B cell (primary cell): ENCODE results near the gene PDLIM5. TPM values are rescaled to one million over a fixed set of nuclear protein-coding genes. Genes with fewer than 3 reads are reported as not detected.

Experiments
- ATAC-seq: fragments of 200-7000 bp; cut with Tn5 transposase; one replicate; pipeline ENCODE4 v1.10.0; 2021; ENCODE audit warnings: low read depth, mild to moderate bottlenecking, moderate number of reproducible peaks, moderate library complexity
- CTCF ChIA-PET: fragments of 350-600 bp; sonication (Branson Sonifier 250); formaldehyde crosslinking; loops from one replicate; lab custom pipeline; 2021; ENCODE audit warnings: antibody characterized with exemption, inconsistent platforms; lab: Charles Lee
- POLR2A ChIA-PET: fragments of 350-600 bp; sonication (Branson Sonifier 250); formaldehyde crosslinking; loops from one replicate; lab custom pipeline; 2021; ENCODE audit warnings: antibody characterized with exemption; lab: Charles Lee
- DNase-seq: peaks from one replicate; pipeline ENCODE4 v3.0.0; 2013
- H2AFZ ChIP-seq: 2 replicates; pipeline ENCODE4 v1.6.1; 2012; ENCODE audit warnings: mild to moderate bottlenecking, low read depth, low read length; ENCODE audit not compliant: insufficient read depth, poor library complexity, severe bottlenecking
- H3K27ac ChIP-seq, 2 donors: 1 replicate in 1 of 2; 2 replicates in 1 of 2; pipeline ENCODE4 v1.5.1; 2012 to 2013; ENCODE audit warnings: low read length in 2 of 2, mild to moderate bottlenecking in 2 of 2, moderate library complexity in 1 of 2
- H3K27me3 ChIP-seq, 4 experiments: fragments of 200-600 bp in 1 of 4; sonication (generic) in 1 of 4; replicated peaks in 1 of 4; 1 replicate in 2 of 4; 2 replicates in 2 of 4; pipeline versions ENCODE4 v1.6.1 to v1.7.0; 2013 to 2016; ENCODE audit warnings: low read length in 3 of 4, mild to moderate bottlenecking in 2 of 4, mixed read lengths in 1 of 4, moderate library complexity in 1 of 4; ENCODE audit not compliant: insufficient read depth in 4 of 4, control insufficient read depth in 3 of 4; ENCODE audit errors: control extremely low read depth in 1 of 4
- H3K36me3 ChIP-seq, 2 experiments: replicated peaks in 1 of 2; 1 replicate in 1 of 2; 2 replicates in 1 of 2; pipeline versions ENCODE4 v1.6.1 to v1.7.1; 2013; ENCODE audit warnings: low read length in 1 of 2; ENCODE audit not compliant: insufficient read depth in 2 of 2, control insufficient read depth in 1 of 2; ENCODE audit errors: control extremely low read depth in 1 of 2, extremely low read depth in 1 of 2
- H3K4me1 ChIP-seq, 2 donors: fragments of 200-600 bp in 1 of 2; sonication (generic) in 1 of 2; 1 replicate in 1 of 2; 2 replicates in 1 of 2; pipeline versions ENCODE4 v1.5.1 to v1.6.1; 2013 to 2017; ENCODE audit warnings: low read length in 2 of 2; ENCODE audit not compliant: control insufficient read depth in 2 of 2, insufficient read depth in 2 of 2
- H3K4me2 ChIP-seq: replicated peaks from 2 replicates; pipeline ENCODE3; 2012; ENCODE audit warnings: mild to moderate bottlenecking, low read depth, low read length; ENCODE audit not compliant: poor library complexity, severe bottlenecking
- H3K4me3 ChIP-seq, 5 experiments: fragments of 200-600 bp in 1 of 5; sonication (generic) in 1 of 5; 1 replicate in 3 of 5; 2 replicates in 2 of 5; pipeline versions ENCODE4 v1.5.1 to v1.7.0; 2011 to 2016; ENCODE audit warnings: low read length in 4 of 5, mild to moderate bottlenecking in 4 of 5, low read depth in 2 of 5, control low read depth in 1 of 5, moderate library complexity in 1 of 5; ENCODE audit not compliant: insufficient read depth in 1 of 5; ENCODE audit errors: control extremely low read depth in 1 of 5, extremely low read depth in 1 of 5
- H3K79me2 ChIP-seq: fragments of 200-600 bp; sonication (generic); one replicate; pipeline ENCODE4 v1.6.0; 2016; ENCODE audit warnings: low read length; ENCODE audit not compliant: control insufficient read depth, insufficient read depth
- H3K9ac ChIP-seq: fragments of 200-600 bp; sonication (generic); 2 replicates; pipeline ENCODE4 v1.6.1; 2017; ENCODE audit warnings: mild to moderate bottlenecking, low read length, moderate library complexity
- H3K9me3 ChIP-seq, 3 donors: one replicate each; pipeline versions ENCODE4 v1.6.1 to v1.7.1; 2013; ENCODE audit warnings: low read length in 2 of 3; ENCODE audit not compliant: control insufficient read depth in 2 of 3, insufficient read depth in 1 of 3; ENCODE audit errors: control extremely low read depth in 1 of 3
- H4K20me1 ChIP-seq: 2 replicates; pipeline ENCODE4 v1.6.0; 2012; ENCODE audit warnings: mild to moderate bottlenecking, low read length; ENCODE audit not compliant: insufficient read depth, control insufficient read depth, poor library complexity, severe bottlenecking
- H3K27ac Mint-ChIP-seq: one replicate; pipeline ENCODE4 v1.8.0; 2021; ENCODE audit warnings: mixed read lengths
- H3K27me3 Mint-ChIP-seq: one replicate; pipeline ENCODE4 v1.8.0; 2021; ENCODE audit warnings: mixed read lengths
- H3K4me1 Mint-ChIP-seq: one replicate; pipeline ENCODE4 v1.8.0; 2021; ENCODE audit warnings: mixed read lengths
- H3K4me3 Mint-ChIP-seq: one replicate; pipeline ENCODE4 v1.8.0; 2021; ENCODE audit warnings: mixed read lengths
- H3K9me3 Mint-ChIP-seq: one replicate; pipeline ENCODE4 v1.8.0; 2022; ENCODE audit warnings: mixed read lengths; ENCODE audit not compliant: insufficient read depth
- CTCF ChIP-seq: fragments of 200-600 bp; IDR thresholded peaks from one replicate; pipeline ENCODE4 v1.8.0; 2022; ENCODE audit warnings: antibody characterized with exemption, mild to moderate bottlenecking
- EZH2 ChIP-seq: IDR thresholded peaks from 2 replicates; pipeline ENCODE4 v1.6.1; 2012; ENCODE audit warnings: borderline replicate concordance, low read depth, mild to moderate bottlenecking, moderate library complexity, low read length; ENCODE audit not compliant: insufficient read depth, poor library complexity, severe bottlenecking
- WGBS: methylation state at CpG from one replicate; pipeline ENCODE4 v1.1.5; 2013; ENCODE audit warnings: missing lambda C conversion rate; ENCODE audit not compliant: insufficient coverage; 5-methylcytosine and 5-hydroxymethylcytosine counted together
- intact Hi-C: fragments of 100-400 bp; cut with micrococcal nuclease; formaldehyde crosslinking; loops from one replicate; pipeline ENCODE4 v1.10.0; 2022
- polyA plus RNA-seq: library from polyadenylated mRNA; depleted of rRNA; stranded (reverse); fragments of >200 nt; gene quantifications from 2 replicates; pipeline ENCODE4 v1.2.3, GENCODE V29; 2012
- total RNA-seq, 2 donors: library from RNA; stranded (reverse); fragments of 120-200 nt in 1 of 2; gene quantifications; 1 replicate in 1 of 2; 2 replicates in 1 of 2; pipeline versions ENCODE4 v1.2.3 to v1.2.4, GENCODE V29; 2013 to 2022

Gene PDLIM5
- total and polyA plus RNA-seq, 2 donors (not counting 1 experiment from before 2014, with no cell fraction given): 24.0 to 30.2 TPM

DNA sequence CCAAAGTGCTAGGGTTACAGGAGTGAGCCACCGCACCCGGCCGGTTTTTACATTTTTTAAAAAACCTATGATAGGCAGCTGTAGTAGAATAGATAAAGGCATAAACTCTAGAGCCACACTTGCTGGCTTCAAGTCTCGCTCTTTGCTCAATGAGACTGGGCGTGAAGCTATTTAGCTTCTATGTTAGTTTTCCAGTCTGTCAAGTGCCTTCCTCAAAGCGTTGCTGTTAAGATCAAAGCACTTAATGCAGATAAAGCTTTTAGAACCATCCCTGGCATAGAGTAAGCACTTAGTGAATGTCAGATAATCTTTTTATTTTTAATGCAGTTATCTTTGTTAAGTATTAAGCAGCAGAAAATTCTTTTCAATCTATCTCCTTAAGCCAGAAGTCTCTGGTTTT, 264.0 kb downstream of the PDLIM5 start:
- POLR2A ChIA-PET: no interaction called here
- DNase-seq: no peak
- no peaks in the 10 kb centered on the region for H3K9me3 Mint-ChIP-seq
- Histone ChIP-seq H3K4me1 (no peaks in the 10 kb centered on the region), H3K4me3 (no peak overlapping the region), H3K36me3 (no peaks in the 10 kb centered on the region), H3K9ac (no peak overlapping the region), H2AFZ (no peak overlapping the region), H3K27ac (no peak overlapping the region), H3K4me2 (no peak overlapping the region), H3K27me3 (no peaks in the 10 kb centered on the region), H4K20me1 (no peaks in the 10 kb centered on the region), H3K9me3 (peaks cover 0 to 4% (median 0%) of the 10 kb centered on the region in 3 donors), H3K79me2 (no peaks in the 10 kb centered on the region)
- WGBS: 100% methylated on average over 2 of the region's 6 CpGs
- H3K27me3 Mint-ChIP-seq: peaks cover 20% of the 10 kb centered on the region
- ATAC-seq: no peak
- H3K4me3 Mint-ChIP-seq: no peak overlapping the region
- intact Hi-C loops: no loop called here
- TF ChIP-seq EZH2 (no peak), CTCF (no peak)
- no peaks in the 10 kb centered on the region for H3K4me1 Mint-ChIP-seq
- CTCF ChIA-PET: no interaction called here
- no peak overlapping the region for H3K27ac Mint-ChIP-seq

Other genes with a start within 250 kb of the PDLIM5 start
- gene SMARCAD1, start 244.1 kb upstream of the PDLIM5 start, total RNA-seq: 26.7 and 30.4 TPM in 2 replicates
- 8.2 and 13.4 TPM in 2 replicates for gene SMARCAD1, start 244.1 kb upstream of the PDLIM5 start, polyA plus RNA-seq
- gene HPGDS, start 109.1 kb upstream of the PDLIM5 start, total RNA-seq: not detected in 2 replicates
- not detected in 2 replicates for gene HPGDS, start 109.1 kb upstream of the PDLIM5 start, polyA plus RNA-seq